SK-N-MC (cell line): Measurements from ENCODE around the gene PLXNB3.
"Not testable (repeated sequence)": the region's sequence is repeated elsewhere in the genome, so short reads cannot be mapped to it uniquely, and the experiment has no call there.

ENCODE experiments used
- EZH2 ChIP-seq: fragments of 200-600 bp; sonication (generic); IDR thresholded peaks from one replicate; pipeline ENCODE4 v1.6.1; 2017; ENCODE audit warnings: antibody characterized with exemption
- FOXP2 ChIP-seq: optimal IDR thresholded peaks from 2 replicates; pipeline ENCODE3; 2011; ENCODE audit warnings: mild to moderate bottlenecking, moderate library complexity; ENCODE audit not compliant: insufficient read depth; ENCODE audit errors: extremely low read length, control extremely low read depth
- POLR2AphosphoS5 ChIP-seq: IDR thresholded peaks from 2 replicates; pipeline ENCODE4 v1.6.1; 2012; ENCODE audit warnings: mild to moderate bottlenecking, low read depth, low read length, borderline replicate concordance

- TF ChIP-seq EZH2, POLR2AphosphoS5, FOXP2: not testable (repeated sequence)
These were observed 54.0 kb downstream of the PLXNB3 start for GRCh38 chrX:153818064-153818463.
